Measurements from ENCODE around the gene MAK.
"Not testable (repeated sequence)": the region's sequence is repeated elsewhere in the genome, so short reads cannot be mapped to it uniquely, and the experiment has no call there.

MAK gene

DNA sequence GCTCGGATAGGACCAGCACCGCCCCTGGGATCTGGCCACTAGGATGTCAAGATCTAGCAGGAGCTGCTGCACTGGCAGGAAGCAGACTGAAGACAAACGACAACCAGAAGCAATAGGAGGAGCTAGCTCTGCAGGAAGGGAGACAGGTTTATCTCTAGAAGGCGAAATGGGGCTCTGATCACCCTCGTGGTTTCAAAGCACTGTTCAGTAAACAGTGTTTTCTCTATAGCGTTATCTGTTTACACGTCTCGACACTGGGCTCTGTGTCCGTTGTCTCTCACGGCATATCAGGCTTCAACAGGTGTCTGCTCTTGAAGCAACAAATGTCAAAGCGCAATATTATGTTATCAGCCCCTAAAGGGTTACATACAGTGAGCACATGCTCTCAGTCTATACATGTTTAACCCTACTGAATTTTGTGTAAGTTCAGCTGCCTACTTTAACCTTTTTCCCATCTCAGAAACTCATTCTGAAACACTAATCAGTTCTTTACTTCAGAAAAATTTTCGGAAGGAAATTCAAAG is 66.9 kb downstream of the MAK start:
- no peak for DNase-seq

DNA sequence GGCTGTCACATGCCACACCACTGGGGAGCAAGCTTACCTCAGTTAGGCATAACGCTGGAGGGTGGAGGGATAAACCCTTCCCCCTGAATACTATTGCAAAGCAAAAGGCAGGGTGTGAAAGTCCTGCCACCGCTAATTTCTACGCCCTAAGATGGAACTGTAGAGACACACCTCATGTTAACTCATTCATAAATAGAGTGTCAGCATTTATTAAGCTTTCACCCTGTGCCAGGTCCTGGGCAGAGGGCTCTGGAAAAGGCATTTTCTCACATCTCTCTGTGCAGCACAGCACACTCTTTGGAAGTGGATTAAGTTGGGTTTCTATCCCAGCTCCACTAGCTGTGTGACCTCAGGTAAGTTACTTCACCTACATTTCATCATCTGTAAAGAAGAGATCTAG is 68.9 kb downstream of the MAK start:
- DNase-seq = no peak

DNA sequence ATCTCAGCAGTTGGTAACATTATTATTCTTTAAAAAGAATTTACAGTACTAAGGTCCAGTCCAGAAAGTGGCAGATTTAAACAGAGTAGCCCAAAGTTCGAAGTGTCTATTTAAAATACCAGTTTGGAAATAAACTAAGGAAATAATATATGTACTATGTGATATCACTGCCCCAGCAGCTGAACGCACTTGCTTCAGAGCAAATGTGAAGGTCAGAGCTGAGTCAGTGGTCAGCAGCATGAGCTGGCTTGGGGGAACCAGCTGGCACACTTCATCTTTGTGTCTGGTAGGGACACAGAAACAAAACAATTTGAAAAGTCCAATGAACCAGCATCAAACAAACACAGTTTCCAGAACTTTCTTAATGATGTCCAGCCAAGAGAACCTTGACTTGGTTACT is 75.3 kb downstream of the MAK start:
- no peak for DNase-seq

- DNase-seq = no peak
These were observed 78.4 kb downstream of the MAK start for GRCh38 chr6:10759884-10760329.

DNA sequence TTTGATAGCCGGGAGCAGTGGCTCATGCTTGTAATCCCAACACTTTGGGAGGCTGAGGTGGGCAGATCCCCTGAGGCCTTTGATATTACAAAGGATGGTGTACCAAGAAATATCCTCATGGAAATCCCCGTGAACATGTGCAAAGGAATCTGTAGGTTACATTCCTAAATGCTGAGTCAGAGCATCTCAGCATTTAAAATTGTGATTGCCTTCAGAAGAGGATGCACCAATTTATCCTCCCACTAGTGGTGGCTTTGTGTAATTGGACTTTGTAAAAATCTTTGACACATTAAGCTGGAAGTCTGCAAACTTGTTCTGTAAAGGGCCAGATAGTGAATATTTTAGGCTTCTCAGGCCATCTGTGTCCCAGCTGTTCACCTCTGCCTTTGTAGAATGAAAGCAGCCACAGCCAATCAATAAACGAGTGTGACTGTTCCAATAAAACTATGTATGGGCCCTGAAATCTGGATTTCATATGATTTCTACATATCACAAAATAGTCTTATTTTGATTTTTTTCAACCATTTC is 79.0 kb downstream of the MAK start:
- DNase-seq = no peak

DNA sequence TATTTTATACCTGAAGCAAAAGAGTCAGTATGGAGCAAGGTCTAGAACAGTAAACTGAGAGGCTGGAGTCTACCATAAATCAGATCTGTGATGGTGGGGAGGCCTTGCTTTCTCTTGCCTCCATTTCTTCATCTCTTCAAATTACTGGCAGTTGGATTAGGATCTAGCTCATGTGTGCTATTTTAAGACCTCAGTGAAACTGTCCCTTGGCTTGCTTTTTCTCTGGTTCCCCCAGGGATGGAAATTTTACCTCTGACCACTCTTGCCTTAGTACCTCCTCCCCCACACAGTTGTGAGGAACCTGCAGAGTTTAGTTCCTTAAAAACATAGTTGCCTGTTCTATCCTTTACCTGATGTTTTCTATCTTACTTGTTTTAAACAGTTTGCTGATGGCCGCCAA is 82.3 kb downstream of the MAK start:
- DNase-seq = no peak

DNA sequence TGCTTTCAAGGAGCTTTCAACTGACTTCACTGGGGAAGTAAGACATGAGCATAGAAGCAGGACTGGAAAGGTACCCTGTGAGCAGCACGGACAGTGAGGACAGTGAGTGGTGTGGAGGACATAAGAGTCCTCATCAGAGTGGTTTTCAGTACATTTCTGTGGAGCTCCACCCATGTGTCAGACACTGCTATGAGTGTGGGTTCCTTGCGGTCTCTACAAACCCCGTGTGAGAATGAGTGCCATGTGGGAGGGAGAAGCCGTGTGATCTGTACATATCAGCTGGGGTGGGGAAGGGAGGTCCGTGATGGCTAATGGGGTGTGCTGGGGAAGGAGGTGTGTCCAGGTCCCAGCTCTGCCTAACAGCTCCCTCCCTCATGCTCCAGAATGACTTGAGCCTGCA is 86.6 kb downstream of the MAK start:
- not testable (repeated sequence) for DNase-seq

DNA sequence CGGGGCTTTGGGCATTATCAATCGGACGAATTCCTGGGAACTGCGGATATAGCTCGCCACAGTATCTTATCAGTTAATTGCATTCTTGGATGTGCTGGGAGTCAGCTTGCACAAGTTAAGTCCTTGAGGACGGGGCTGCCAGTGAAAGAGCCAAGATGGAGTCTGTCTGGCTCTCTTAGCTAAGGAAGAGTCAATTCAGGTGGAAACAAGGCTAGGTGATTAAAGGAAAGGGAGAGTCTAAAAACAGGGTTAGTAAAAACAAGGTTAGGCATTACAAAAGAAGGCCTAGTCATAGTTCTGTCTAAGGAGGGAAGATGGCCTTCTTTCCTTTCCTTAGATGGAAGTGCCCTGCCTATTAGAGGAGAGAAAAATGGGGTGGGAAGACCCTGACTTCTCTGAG is 87.8 kb downstream of the MAK start:
- not testable (repeated sequence) for DNase-seq

DNA sequence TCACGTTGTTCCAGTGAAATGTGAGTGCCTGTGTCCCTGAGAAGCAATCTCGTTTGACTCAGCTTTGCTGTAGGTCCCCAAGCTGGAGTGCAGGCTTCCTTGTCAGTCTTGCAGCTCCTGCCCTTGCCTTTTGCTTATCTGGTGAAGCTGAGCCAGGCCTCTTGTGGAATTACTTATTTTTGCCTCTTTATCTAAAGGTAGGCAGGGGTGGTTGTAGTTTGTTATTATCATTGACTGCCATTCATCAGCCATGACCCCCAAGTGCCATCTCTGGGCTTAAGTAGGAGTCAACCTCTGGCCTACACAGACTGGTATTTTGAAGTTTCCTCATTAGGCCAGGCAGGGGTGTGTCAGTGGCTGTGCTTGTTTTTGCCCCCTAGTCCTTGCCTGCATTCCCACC is 88.6 kb downstream of the MAK start:
- DNase-seq = no peak

DNA sequence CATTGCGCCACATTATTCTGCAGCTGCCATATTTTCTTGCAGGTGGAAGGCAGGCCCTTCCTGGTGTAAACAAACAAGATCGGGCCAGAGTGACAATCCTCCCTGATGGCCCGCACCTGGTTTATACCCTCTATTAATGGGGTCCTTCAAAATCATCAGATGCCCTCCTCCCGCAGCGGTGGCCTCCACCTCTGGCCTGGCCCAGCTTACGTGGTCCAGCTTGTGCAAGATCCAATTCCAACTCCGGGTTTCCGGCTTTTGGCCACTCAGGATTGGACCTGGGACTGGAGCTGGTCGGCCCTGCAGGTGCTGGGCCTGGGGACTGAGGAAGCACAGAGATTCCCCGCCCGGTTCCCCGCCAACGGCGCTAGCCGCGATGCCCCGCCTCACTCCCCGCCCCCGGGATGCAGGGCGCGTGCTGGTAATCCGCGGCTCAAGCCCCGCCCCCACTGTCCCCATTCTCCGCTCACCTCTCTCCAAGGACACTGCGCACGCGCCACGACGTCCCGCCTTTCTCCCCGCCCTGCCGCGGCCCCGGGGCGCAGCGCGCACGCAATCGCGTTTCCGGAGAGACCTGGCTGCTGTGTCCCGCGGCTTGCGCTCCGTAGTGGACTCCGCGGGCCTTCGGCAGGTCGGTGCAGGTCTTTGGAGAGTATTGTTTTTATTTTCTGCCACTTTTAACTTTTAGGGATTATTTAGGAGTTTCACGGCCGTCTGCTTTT is 90.9 kb downstream of the MAK start, which contains the start of gene TMEM14B:
TSS of gene TMEM14B (plus strand) at position 555 of the 722 bp plus-strand sequence. CDS start 1,441 bp downstream, outside the sequence.
- peak; percentile 97 for DNase-seq

DNA sequence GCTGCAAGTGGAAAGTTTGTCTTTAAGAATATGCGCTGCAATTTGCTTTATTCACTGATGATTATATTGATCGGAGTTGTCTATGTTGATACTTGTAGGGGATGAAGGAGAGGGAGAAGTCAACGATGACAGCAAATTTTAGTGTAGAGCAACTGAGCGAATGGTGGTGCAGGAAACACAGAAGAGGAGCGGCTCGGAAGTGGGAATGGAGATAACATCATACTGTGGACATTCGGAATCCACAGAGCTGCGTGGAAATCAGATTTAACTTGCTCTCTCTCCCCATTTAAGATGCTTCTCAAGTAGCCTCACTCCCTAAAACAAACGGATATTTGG is 91.5 kb downstream of the MAK start:
- DNase-seq = no peak

DNA sequence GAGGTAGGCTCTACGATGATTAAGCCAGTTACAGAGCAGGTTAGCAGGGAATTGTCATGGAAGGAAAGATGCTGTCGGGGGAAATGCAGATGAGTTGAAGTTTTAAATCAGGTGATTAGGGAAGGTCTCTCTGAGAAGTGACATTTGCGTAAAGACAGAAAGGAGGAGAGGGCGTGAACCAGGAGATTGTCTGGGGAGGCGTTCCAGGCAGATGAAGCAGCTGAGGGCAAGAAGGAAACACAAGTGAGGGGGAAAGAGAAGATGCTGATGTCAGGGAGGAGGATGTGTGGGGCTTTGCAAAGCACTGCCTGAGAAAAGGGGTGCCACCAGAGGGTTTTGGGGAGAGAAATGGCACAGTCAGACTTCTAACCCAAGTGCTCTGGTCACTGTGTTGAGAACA is 93.2 kb downstream of the MAK start:
- DNase-seq = no peak

DNA sequence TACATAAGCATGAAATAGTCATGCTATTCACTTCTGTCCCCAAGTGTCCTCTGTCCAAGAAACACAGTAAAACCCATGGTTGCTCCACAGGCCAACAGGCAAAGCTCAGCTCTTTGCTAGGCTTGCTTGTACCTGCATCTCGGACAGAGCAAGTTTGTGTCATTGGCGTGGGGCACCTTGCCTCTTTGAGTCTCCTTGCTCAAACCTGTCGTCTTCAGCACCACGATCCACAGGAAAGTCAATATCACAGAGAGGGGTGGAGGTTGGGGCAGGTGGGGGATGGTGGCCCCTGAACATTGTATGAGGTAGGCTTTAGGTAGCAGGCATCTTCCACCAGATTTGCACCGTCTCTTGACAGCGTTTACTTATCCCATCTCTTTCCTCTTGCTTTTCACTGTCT is 94.8 kb downstream of the MAK start:
- DNase-seq = no peak

DNA sequence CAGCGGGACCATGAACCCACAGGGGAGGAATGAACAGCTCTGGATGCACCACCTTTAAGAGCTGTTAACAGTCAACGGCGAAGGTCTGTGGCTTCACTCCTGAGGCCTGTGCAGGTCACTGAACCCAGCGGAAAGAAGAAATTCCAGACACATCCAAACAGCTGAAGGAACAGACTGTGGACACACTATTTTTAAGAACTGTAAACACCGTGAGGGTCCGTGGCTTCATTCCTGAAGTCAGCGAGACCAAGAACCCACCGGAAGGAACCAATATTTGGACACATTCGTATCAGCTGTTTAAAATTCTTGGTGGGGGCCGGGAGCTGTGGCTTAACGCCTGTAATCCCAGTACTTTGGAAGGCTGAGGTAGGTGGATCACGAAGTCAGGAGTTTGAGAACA is 96.1 kb downstream of the MAK start:
- no peak for DNase-seq

GRCh38 chr6:10741643-10742042 is 96.7 kb downstream of the MAK start:
- not testable (repeated sequence) for DNase-seq

DNA sequence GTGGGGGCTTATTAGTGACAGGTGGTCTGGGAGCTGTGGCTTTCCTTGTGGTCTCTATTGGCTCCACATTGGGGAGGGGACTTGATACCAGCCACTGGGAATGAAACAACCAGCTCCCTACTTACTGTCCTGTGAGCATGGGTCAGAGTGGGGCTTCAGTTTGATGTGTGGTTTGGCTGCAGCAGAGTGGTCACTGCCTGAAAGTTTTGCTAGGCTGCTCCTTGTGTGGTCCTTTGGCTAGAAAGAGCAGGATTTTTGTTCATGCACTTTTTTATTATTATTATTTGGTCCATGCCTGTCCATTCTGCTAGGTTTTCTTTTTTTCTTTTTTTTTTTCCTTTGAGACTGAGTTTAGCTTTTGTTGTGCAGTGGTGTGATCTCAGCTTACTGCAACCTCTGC is 98.3 kb downstream of the MAK start:
- no peak for DNase-seq

DNA sequence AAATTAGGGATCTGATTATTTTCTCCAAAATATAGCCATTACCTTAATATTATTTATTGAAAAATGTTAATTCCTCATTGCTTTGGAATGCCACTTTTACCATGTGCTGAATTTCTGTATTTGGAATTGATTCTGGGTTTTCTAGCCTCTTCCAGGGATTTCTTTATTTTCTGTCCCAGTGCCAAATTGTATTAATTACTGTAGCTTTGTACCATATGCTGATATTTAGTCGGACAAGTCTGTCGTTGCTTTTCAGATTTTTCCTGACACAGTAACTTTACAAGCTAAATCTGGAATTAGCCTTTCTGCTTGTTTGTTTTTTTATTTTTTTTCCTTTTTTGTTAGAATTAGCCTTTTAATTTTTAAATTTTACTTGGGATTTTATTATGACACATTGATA is 101.6 kb downstream of the MAK start:
- DNase-seq = no peak

DNA sequence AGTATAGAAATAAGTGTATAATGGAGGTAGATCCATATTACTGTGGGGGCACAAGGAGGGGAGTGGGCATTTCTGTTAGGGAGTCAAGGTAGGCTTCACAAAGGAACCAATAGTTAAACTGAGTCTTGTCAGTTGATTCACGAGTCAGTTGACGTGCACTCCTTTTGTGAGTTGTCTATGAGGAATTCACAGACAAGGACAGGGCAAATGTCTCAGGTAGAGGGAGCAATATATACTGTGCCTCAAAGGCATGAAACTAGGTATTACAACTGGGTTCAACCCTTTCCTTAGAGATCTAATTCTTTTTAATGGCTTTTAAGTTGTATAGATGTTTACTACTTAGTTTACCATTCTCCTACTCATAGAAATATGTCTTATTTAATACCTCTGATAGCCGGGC is 104.5 kb downstream of the MAK start:
- no peak for DNase-seq

- no peak for DNase-seq
These were observed 105.1 kb downstream of the MAK start for GRCh38 chr6:10733151-10733715.

GRCh38 chr6:10730254-10730653 is 108.1 kb downstream of the MAK start:
- peak; percentile 23 for DNase-seq

GRCh38 chr6:10725716-10726115 is 112.6 kb downstream of the MAK start:
- no peak for DNase-seq

- DNase-seq = no peak
These were observed 113.3 kb downstream of the MAK start for GRCh38 chr6:10725044-10725443.

GRCh38 chr6:10723567-10723881 is 114.8 kb downstream of the MAK start:
- DNase-seq = no peak

GRCh38 chr6:10722820-10723566 is 115.3 kb downstream of the MAK start, which contains the start of gene TMEM14C:
TMEM14C (plus strand) TSS chr6:10723070; CDS start chr6:10724614, 1,544 bp downstream.
- DNase-seq = peak; percentile 88
